HG03558 (cell line): Measurements from ENCODE around the gene USP51.
A peak's percentile ranks its signal among the peaks of the same experiment; 100 is the strongest.
"Not testable (repeated sequence)": the region's sequence is repeated elsewhere in the genome, so short reads cannot be mapped to it uniquely, and the experiment has no call there.

Source experiments
- ATAC-seq: cut with Tn5 transposase; IDR thresholded peaks from one replicate; pipeline ENCODE4 v1.9.1; 2021; ENCODE audit warnings: moderate number of reproducible peaks; ENCODE audit not compliant: unreplicated experiment; ENCODE audit errors: extremely low read depth

The USP51 gene

GRCh38 chrX:55465791-55466190, 23.9 kb downstream of the USP51 start:
- not testable (repeated sequence) for ATAC-seq

GRCh38 chrX:55465108-55465507, 24.5 kb downstream of the USP51 start:
- ATAC-seq: not testable (repeated sequence)

- ATAC-seq: not testable (repeated sequence)
Observed at GRCh38 chrX:55464050-55464449, 25.6 kb downstream of the USP51 start.

- not testable (repeated sequence) for ATAC-seq
Observed at GRCh38 chrX:55459926-55460325, 29.7 kb downstream of the USP51 start.

- ATAC-seq: not testable (repeated sequence)
Observed at GRCh38 chrX:55459426-55459825, 30.2 kb downstream of the USP51 start.

GRCh38 chrX:55455708-55456107, 33.9 kb downstream of the USP51 start:
- ATAC-seq: not testable (repeated sequence)

GRCh38 chrX:55452833-55453124, 36.9 kb downstream of the USP51 start:
- ATAC-seq: no peak

- peak; percentile 94 for ATAC-seq
Observed at GRCh38 chrX:55451990-55452832, 37.4 kb downstream of the USP51 start, which contains the start of gene MAGEH1. TSS of gene MAGEH1 (plus strand) at chrX:55452127. CDS start at chrX:55452375, 248 bp downstream.

- no peak for ATAC-seq
Observed at GRCh38 chrX:55451626-55451989, 38.0 kb downstream of the USP51 start.

GRCh38 chrX:55451141-55451540, 38.5 kb downstream of the USP51 start:
- no peak for ATAC-seq

GRCh38 chrX:55450259-55450658, 39.4 kb downstream of the USP51 start:
- ATAC-seq: no peak

- ATAC-seq: not testable (repeated sequence)
Observed at GRCh38 chrX:55443468-55443867, 46.2 kb downstream of the USP51 start.
